ENCODE results near the gene LAMA2.

LAMA2 gene

GRCh38 chr6:128882991-128883611 lies at the start of gene LAMA2:
TSS of gene LAMA2 (plus strand) at chr6:128883138. CDS start at chr6:128883246, 108 bp downstream.
- peak; percentile 2 for TF ChIP-seq CTCF (IDR thresholded peaks at IDR 0.05; ENCODE audit: insufficient read depth, low read depth, low read length, missing control alignments)
- DNase-seq (ENCODE audit: low read depth), result peak; percentile 19
- H3K4me3 ChIP-seq (ENCODE audit: low read length), result peak within 1 kb of the TSS; percentile 28

- H3K4me3 ChIP-seq (ENCODE audit: low read length), result no peak overlapping the region
- no peak for TF ChIP-seq CTCF (IDR thresholded peaks at IDR 0.05; ENCODE audit: insufficient read depth, low read depth, low read length, missing control alignments)
- no peak for DNase-seq (ENCODE audit: low read depth)
Measured at GRCh38 chr6:128836761-128837160, 46.2 kb upstream of the LAMA2 start.

- TF ChIP-seq CTCF (IDR thresholded peaks at IDR 0.05; ENCODE audit: insufficient read depth, low read depth, low read length, missing control alignments), result no peak
- DNase-seq (ENCODE audit: low read depth), result peak; percentile 20
- H3K4me3 ChIP-seq (ENCODE audit: low read length), result no peak overlapping the region
Measured at GRCh38 chr6:128841518-128841917, 41.4 kb upstream of the LAMA2 start.

GRCh38 chr6:128844598-128844997 lies 38.3 kb upstream of the LAMA2 start:
- DNase-seq (ENCODE audit: low read depth), result no peak
- no peak for TF ChIP-seq CTCF (IDR thresholded peaks at IDR 0.05; ENCODE audit: insufficient read depth, low read depth, low read length, missing control alignments)
- H3K4me3 ChIP-seq (ENCODE audit: low read length), result no peak overlapping the region

GRCh38 chr6:128847431-128848210 lies 35.3 kb upstream of the LAMA2 start:
- no peak for DNase-seq (ENCODE audit: low read depth)
- no peak overlapping the region for H3K4me3 ChIP-seq (ENCODE audit: low read length)
- no peak for TF ChIP-seq CTCF (IDR thresholded peaks at IDR 0.05; ENCODE audit: insufficient read depth, low read depth, low read length, missing control alignments)

GRCh38 chr6:128848212-128848935 lies 34.6 kb upstream of the LAMA2 start:
- H3K4me3 ChIP-seq (ENCODE audit: low read length), result no peak overlapping the region
- TF ChIP-seq CTCF (IDR thresholded peaks at IDR 0.05; ENCODE audit: insufficient read depth, low read depth, low read length, missing control alignments), result no peak
- DNase-seq (ENCODE audit: low read depth), result no peak

Measured in epithelial cell of esophagus (primary cell).